ENCODE measurements around the gene RAP1B. TPM values are rescaled to one million over a fixed set of nuclear protein-coding genes. Genes with fewer than 3 reads are reported as not detected.

Gene RAP1B
- total and polyA plus RNA-seq, 2 donors from 2014 or later: 102 to 157 TPM

DNA sequence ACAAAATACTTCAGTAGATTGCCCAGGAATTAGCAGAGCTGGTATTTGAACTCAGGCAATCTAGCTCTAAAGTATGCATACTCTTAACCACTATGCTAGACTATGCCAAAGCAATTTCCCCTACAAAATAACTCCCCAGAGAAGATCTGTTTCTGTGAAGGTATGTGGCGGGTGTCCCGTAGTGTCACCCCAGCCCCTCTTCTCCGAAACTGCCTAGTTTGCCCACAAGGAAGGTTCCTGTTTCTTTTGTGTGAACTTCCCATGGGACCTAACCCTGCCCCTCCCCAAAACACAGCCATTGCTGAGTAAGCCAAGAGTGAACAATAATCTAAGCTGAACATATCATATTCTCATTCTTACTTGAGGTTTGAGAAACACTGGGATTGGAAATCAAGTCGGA, 15.5 kb upstream of the RAP1B start:
- no peaks in the 10 kb centered on the region for H3K9me3 ChIP-seq (ENCODE audit: control insufficient read depth in 2 of 3, insufficient read depth in 1 of 3, low read length in 3 of 3)
- no peak overlapping the region for H3K9ac ChIP-seq (ENCODE audit: low read length in 3 of 3)
- FAIRE-seq (no peak), DNase-seq (no peak)
- H3K27me3 ChIP-seq (ENCODE audit: control insufficient read depth, insufficient read depth, low read length): no peaks in the 10 kb centered on the region
- no peak overlapping the region for H3K4me3 ChIP-seq (ENCODE audit: low read length in 3 of 3)
- no peak overlapping the region for H3K27ac ChIP-seq (ENCODE audit: low read depth in 2 of 2, low read length in 2 of 2)
- no peaks in the 10 kb centered on the region for H3K36me3 ChIP-seq (ENCODE audit: control insufficient read depth in 2 of 3, insufficient read depth in 3 of 3, low read length in 3 of 3)
- H3K4me1 ChIP-seq (ENCODE audit: control insufficient read depth in 2 of 3, insufficient read depth in 2 of 3, low read depth in 1 of 3, low read length in 3 of 3): no peaks in the 10 kb centered on the region
- TF ChIP-seq, protein P1, sequence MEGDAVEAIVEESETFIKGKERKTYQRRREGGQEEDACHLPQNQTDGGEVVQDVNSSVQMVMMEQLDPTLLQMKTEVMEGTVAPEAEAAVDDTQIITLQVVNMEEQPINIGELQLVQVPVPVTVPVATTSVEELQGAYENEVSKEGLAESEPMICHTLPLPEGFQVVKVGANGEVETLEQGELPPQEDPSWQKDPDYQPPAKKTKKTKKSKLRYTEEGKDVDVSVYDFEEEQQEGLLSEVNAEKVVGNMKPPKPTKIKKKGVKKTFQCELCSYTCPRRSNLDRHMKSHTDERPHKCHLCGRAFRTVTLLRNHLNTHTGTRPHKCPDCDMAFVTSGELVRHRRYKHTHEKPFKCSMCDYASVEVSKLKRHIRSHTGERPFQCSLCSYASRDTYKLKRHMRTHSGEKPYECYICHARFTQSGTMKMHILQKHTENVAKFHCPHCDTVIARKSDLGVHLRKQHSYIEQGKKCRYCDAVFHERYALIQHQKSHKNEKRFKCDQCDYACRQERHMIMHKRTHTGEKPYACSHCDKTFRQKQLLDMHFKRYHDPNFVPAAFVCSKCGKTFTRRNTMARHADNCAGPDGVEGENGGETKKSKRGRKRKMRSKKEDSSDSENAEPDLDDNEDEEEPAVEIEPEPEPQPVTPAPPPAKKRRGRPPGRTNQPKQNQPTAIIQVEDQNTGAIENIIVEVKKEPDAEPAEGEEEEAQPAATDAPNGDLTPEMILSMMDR (IDR thresholded peaks at IDR 0.05; ENCODE audit: borderline replicate concordance, extremely low read depth, insufficient read depth): no peak
- intact Hi-C loops (cut with DNase I): no loop called here

DNA sequence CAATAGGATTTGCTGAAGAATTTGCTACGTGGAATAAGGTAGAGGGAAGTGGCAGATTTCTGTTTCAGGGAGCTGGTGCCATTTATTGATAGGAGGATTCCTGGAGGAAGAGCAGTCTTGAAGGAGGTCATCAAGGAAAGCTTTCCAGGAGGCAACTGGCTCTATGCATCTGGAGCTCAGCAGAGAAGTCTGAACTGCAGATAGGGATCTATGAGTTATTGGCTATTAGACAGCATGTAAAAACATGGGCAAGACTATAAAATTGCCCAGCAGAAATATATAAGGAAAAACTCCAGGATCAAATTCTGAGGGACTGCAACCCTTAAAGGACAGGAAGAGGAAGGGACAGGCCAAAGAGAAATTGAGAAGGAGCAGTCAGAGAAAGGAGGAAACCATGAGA, 8.9 kb upstream of the RAP1B start:
- Histone ChIP-seq H3K9ac (ENCODE audit: low read length in 3 of 3) (no peak overlapping the region), H3K36me3 (ENCODE audit: control insufficient read depth in 2 of 3, insufficient read depth in 3 of 3, low read length in 3 of 3) (no peaks in the 10 kb centered on the region), H3K9me3 (ENCODE audit: control insufficient read depth in 2 of 3, insufficient read depth in 1 of 3, low read length in 3 of 3) (no peaks in the 10 kb centered on the region), H3K4me3 (ENCODE audit: low read length in 3 of 3) (no peak overlapping the region), H3K27ac (ENCODE audit: low read depth in 2 of 2, low read length in 2 of 2) (no peak overlapping the region), H3K27me3 (ENCODE audit: control insufficient read depth, insufficient read depth, low read length) (no peaks in the 10 kb centered on the region), H3K4me1 (ENCODE audit: control insufficient read depth in 2 of 3, insufficient read depth in 2 of 3, low read depth in 1 of 3, low read length in 3 of 3) (no peaks in the 10 kb centered on the region)
- TF ChIP-seq, protein P1 (IDR thresholded peaks at IDR 0.05; ENCODE audit: borderline replicate concordance, extremely low read depth, insufficient read depth): no peak
- DNase-seq (no peak), FAIRE-seq (no peak)
- intact Hi-C loops (cut with DNase I): no loop called here

DNA sequence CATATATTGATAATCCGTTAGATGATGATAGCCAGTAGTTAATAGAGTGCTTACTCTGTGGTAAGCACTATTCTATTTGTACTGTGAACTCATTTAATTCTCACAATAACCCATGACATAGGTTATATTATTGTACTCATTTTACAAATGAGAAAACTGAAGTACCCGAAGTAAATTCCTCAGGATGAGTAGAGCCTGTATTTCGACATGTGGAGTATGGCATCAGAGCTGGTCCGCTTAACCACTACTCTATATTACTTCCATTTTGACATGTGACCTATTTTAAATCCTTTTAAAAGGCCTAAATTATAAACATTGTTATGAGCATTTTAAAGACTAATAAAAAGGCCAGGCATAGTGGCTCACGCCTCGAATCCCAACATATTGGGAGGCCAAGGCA, 8.0 kb upstream of the RAP1B start:
- Histone ChIP-seq H3K27me3 (ENCODE audit: control insufficient read depth, insufficient read depth, low read length) (no peaks in the 10 kb centered on the region), H3K36me3 (ENCODE audit: control insufficient read depth in 2 of 3, insufficient read depth in 3 of 3, low read length in 3 of 3) (no peaks in the 10 kb centered on the region), H3K4me1 (ENCODE audit: control insufficient read depth in 2 of 3, insufficient read depth in 2 of 3, low read depth in 1 of 3, low read length in 3 of 3) (no peaks in the 10 kb centered on the region), H3K4me3 (ENCODE audit: low read length in 3 of 3) (no peak overlapping the region), H3K9ac (ENCODE audit: low read length in 3 of 3) (no peak overlapping the region), H3K27ac (ENCODE audit: low read depth in 2 of 2, low read length in 2 of 2) (no peak overlapping the region), H3K9me3 (ENCODE audit: control insufficient read depth in 2 of 3, insufficient read depth in 1 of 3, low read length in 3 of 3) (no peaks in the 10 kb centered on the region)
- TF ChIP-seq, protein P1 (IDR thresholded peaks at IDR 0.05; ENCODE audit: borderline replicate concordance, extremely low read depth, insufficient read depth): no peak
- FAIRE-seq (no peak), DNase-seq (no peak)
- intact Hi-C loops (cut with DNase I): no loop called here

DNA sequence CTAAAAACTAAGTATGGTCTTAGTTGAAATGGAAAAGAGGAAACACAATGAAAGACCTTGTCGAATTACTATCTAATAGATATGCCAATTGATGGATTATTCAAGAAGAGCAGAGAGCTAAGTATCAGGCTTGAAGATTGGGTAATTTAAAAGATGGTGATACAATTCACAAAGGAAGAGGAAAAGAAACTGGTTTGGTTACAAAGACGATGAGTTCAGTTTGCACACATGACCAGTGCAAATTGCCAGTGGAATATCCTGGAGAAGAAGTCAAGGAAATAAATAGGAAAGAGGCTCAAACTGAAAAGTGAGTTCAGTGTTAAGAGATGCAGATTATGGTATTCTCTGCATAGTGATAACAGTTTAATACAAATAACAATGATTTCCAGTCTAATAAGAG, 2.5 kb upstream of the RAP1B start:
- no peaks in the 10 kb centered on the region for H3K36me3 ChIP-seq (ENCODE audit: control insufficient read depth in 2 of 3, insufficient read depth in 3 of 3, low read length in 3 of 3)
- TF ChIP-seq, protein P1 (IDR thresholded peaks at IDR 0.05; ENCODE audit: borderline replicate concordance, extremely low read depth, insufficient read depth): no peak
- H3K27me3 ChIP-seq (ENCODE audit: control insufficient read depth, insufficient read depth, low read length): no peaks in the 10 kb centered on the region
- no peak overlapping the region for H3K4me3 ChIP-seq (ENCODE audit: low read length in 3 of 3)
- intact Hi-C loops (cut with DNase I): no loop called here
- no peak overlapping the region for H3K9ac ChIP-seq (ENCODE audit: low read length in 3 of 3)
- H3K9me3 ChIP-seq (ENCODE audit: control insufficient read depth in 2 of 3, insufficient read depth in 1 of 3, low read length in 3 of 3): no peaks in the 10 kb centered on the region
- peaks cover 0 to 5% (median 2%) of the 10 kb centered on the region in 3 donors for H3K4me1 ChIP-seq (ENCODE audit: control insufficient read depth in 2 of 3, insufficient read depth in 2 of 3, low read depth in 1 of 3, low read length in 3 of 3)
- FAIRE-seq (no peak), DNase-seq (no peak)
- H3K27ac ChIP-seq (ENCODE audit: low read depth in 2 of 2, low read length in 2 of 2): no peak overlapping the region

All from kidney (tissue), 14 donors.